Left ventricle myocardium inferior (tissue), 1 donor: ENCODE results near the gene METTL21C. TPM values are rescaled to one million over a fixed set of nuclear protein-coding genes. Genes with fewer than 3 reads are reported as not detected.

Experiments
- DNase-seq: peaks from one replicate; pipeline ENCODE4 v3.0.0-alpha.2; 2020
- H3K27ac ChIP-seq: fragments of 200-600 bp; replicated peaks from 2 replicates; pipeline ENCODE4 v1.8.0; 2021
- H3K27me3 ChIP-seq: fragments of 200-600 bp; 2 replicates; pipeline ENCODE4 v1.8.0; 2021; ENCODE audit warnings: low read depth
- H3K36me3 ChIP-seq: fragments of 200-600 bp; 2 replicates; pipeline ENCODE4 v1.8.0; 2021
- H3K4me1 ChIP-seq: fragments of 200-600 bp; 2 replicates; pipeline ENCODE4 v1.8.0; 2021
- H3K4me3 ChIP-seq: fragments of 200-600 bp; 2 replicates; pipeline ENCODE4 v1.8.0; 2021; ENCODE audit warnings: mild to moderate bottlenecking, moderate library complexity
- H3K9me3 ChIP-seq: fragments of 200-600 bp; replicated peaks from 2 replicates; pipeline ENCODE4 v1.8.0; 2021
- CTCF ChIP-seq: fragments of 200-600 bp; IDR thresholded peaks from 2 replicates; pipeline ENCODE4 v1.8.0; 2021; ENCODE audit warnings: antibody characterized with exemption, mild to moderate bottlenecking, borderline replicate concordance
- intact Hi-C: fragments of 100-400 bp; cut with micrococcal nuclease; formaldehyde crosslinking; loops from one replicate; pipeline ENCODE4 v1.11.0; 2022
- total RNA-seq: library from RNA; stranded (reverse); fragmentation: NEBNext Ultra II Directional; extraction: Animal tissue kit (Norgen Biotek cat#: 25700); gene quantifications from one replicate; pipeline ENCODE4 v1.2.1, GENCODE V29; 2021
- donor health status: DM: no; HTN: yes; CAD: no; lungs with severe emphysema.

Gene METTL21C
- total RNA-seq, 1 donor from 2014 or later, result not detected

- Histone ChIP-seq H3K27ac (no peak overlapping the region), H3K4me1 (peaks cover 3% of the 10 kb centered on the region), H3K36me3 (no peaks in the 10 kb centered on the region), H3K9me3 (peaks cover 2% of the 10 kb centered on the region), H3K4me3 (no peak overlapping the region), H3K27me3 (peaks cover 33% of the 10 kb centered on the region)
- no peak for TF ChIP-seq CTCF
- intact Hi-C loops, result no loop called here
- DNase-seq, result no peak
Measured at GRCh38 chr13:102693250-102693649, 1.6 kb downstream of the METTL21C start.

DNA sequence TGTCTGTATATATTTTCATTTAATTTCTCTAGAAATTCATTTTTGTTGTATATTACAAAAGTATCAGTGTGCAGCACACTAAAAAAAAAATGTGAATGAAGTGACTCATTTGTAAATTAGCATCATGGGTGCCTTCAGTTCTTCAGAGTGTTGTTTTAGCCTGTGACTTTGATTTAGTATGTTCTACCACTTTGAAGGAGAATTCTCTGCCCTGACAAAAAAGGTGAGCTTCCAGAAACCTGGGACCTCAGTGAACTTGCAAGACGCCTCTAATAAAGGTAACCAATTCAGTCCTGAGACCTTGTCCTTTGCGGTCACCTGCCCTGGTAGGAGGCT lies 2.4 kb downstream of the METTL21C start:
- no peak for DNase-seq
- intact Hi-C loops, result no loop called here

GRCh38 chr13:102690883-102691282 lies 4.0 kb downstream of the METTL21C start:
- H3K4me3 ChIP-seq, result no peak overlapping the region
- no peak for TF ChIP-seq CTCF
- peaks cover 3% of the 10 kb centered on the region for H3K4me1 ChIP-seq
- peaks cover 33% of the 10 kb centered on the region for H3K27me3 ChIP-seq
- no peak overlapping the region for H3K27ac ChIP-seq
- no peak for DNase-seq
- intact Hi-C loops, result no loop called here
- H3K36me3 ChIP-seq, result no peaks in the 10 kb centered on the region
- H3K9me3 ChIP-seq, result no peaks in the 10 kb centered on the region

More for the DNA sequence above, 2.4 kb downstream of the METTL21C start:
- TF ChIP-seq CTCF, result no peak
- H3K36me3 ChIP-seq, result no peaks in the 10 kb centered on the region
- no peak overlapping the region for H3K4me3 ChIP-seq
- H3K27ac ChIP-seq, result no peak overlapping the region
- peaks cover 3% of the 10 kb centered on the region for H3K4me1 ChIP-seq
- H3K9me3 ChIP-seq, result no peaks in the 10 kb centered on the region
- H3K27me3 ChIP-seq, result peaks cover 33% of the 10 kb centered on the region

DNA sequence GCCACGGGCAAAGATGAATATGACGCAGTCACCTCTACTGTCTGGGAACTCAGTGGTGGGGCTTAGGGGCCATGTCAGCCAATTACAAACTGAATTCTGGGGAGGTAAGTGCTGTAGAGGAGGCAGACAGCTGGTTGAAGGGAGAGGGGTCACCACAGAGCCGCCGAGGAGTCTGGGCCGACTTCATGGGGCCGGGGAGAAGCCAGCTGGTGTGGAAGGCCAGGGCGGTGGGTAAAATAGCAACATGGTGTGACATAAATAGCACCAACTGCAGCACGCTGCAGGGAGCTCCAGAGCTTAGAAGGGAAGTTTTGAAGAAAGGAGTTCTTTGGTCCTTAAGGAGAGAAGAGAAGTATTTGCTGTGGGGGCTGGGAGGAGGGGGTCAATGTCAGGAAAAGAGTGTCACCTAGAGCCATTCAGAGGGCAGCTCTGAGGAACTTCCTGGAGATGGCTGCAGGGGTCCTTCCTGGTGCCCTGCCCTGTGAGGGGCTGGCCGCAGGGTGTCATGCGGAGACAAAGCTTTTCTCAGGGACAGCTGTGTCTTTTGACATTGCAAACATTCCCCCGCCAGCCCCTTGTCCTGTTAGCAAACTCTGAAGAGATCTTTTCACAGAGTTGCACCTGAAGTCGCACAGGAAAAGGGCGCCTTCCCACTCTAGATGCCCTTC lies 6.4 kb downstream of the METTL21C start:
- Histone ChIP-seq H3K27ac (no peak overlapping the region), H3K27me3 (peaks cover 23% of the 10 kb centered on the region), H3K9me3 (no peaks in the 10 kb centered on the region), H3K4me3 (no peak overlapping the region), H3K4me1 (no peaks in the 10 kb centered on the region), H3K36me3 (no peaks in the 10 kb centered on the region)
- TF ChIP-seq CTCF, result no peak
- DNase-seq, result no peak
- intact Hi-C loops, result no loop called here

GRCh38 chr13:102687520-102687919 lies 7.3 kb downstream of the METTL21C start:
- peaks cover 15% of the 10 kb centered on the region for H3K27me3 ChIP-seq
- DNase-seq, result no peak
- H3K4me1 ChIP-seq, result no peaks in the 10 kb centered on the region
- H3K36me3 ChIP-seq, result no peaks in the 10 kb centered on the region
- no peak overlapping the region for H3K4me3 ChIP-seq
- intact Hi-C loops, result no loop called here
- TF ChIP-seq CTCF, result no peak
- H3K27ac ChIP-seq, result no peak overlapping the region
- H3K9me3 ChIP-seq, result no peaks in the 10 kb centered on the region

- no peak overlapping the region for H3K4me3 ChIP-seq
- peaks cover 4% of the 10 kb centered on the region for H3K27me3 ChIP-seq
- DNase-seq, result no peak
- no peaks in the 10 kb centered on the region for H3K4me1 ChIP-seq
- H3K27ac ChIP-seq, result no peak overlapping the region
- H3K36me3 ChIP-seq, result no peaks in the 10 kb centered on the region
- peaks cover 5% of the 10 kb centered on the region for H3K9me3 ChIP-seq
- no peak for TF ChIP-seq CTCF
- intact Hi-C loops, result no loop called here
Measured at GRCh38 chr13:102686024-102686423, 8.8 kb downstream of the METTL21C start.
